ENCODE measurements around the gene LYRM4. TPM values are rescaled to one million over a fixed set of nuclear protein-coding genes. Genes with fewer than 3 reads are reported as not detected.
"Not testable (repeated sequence)": the region's sequence is repeated elsewhere in the genome, so short reads cannot be mapped to it uniquely, and the experiment has no call there.

The LYRM4 gene
- total RNA-seq, 4 donors from 2014 or later: 6.3 to 13.7 (median 7.8) TPM

- TF ChIP-seq, protein P1, sequence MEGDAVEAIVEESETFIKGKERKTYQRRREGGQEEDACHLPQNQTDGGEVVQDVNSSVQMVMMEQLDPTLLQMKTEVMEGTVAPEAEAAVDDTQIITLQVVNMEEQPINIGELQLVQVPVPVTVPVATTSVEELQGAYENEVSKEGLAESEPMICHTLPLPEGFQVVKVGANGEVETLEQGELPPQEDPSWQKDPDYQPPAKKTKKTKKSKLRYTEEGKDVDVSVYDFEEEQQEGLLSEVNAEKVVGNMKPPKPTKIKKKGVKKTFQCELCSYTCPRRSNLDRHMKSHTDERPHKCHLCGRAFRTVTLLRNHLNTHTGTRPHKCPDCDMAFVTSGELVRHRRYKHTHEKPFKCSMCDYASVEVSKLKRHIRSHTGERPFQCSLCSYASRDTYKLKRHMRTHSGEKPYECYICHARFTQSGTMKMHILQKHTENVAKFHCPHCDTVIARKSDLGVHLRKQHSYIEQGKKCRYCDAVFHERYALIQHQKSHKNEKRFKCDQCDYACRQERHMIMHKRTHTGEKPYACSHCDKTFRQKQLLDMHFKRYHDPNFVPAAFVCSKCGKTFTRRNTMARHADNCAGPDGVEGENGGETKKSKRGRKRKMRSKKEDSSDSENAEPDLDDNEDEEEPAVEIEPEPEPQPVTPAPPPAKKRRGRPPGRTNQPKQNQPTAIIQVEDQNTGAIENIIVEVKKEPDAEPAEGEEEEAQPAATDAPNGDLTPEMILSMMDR (IDR thresholded peaks at IDR 0.05): no peak
- TF ChIP-seq POLR2A (IDR thresholded peaks at IDR 0.05): no peak
- DNase-seq: no peak
Measured at GRCh38 chr6:5121479-5121878, 139.3 kb downstream of the LYRM4 start.

DNA sequence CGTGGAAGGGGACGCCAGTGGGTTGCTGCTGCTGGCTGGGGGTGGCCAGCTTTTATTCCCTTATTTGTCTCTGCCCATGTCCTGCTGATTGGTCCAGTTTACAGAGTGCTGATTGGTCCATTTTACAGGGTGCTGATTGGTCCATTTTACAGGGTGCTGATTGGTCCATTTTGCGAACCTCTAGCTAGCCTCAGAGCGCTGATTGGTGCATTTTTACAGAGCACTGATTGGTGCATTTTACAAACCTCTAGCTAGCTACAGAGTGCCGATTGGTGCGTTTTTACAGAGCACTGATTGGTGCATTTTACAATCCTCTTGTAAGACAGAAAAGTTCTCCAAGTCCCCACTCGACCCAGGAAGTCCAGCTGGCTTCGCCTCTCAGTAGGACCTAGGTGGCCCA is 140.2 kb downstream of the LYRM4 start:
- H3K27me3 ChIP-seq, DNase-seq, H3K4me1 ChIP-seq, H3K27ac ChIP-seq, H3K9me3 ChIP-seq, H3K4me3 ChIP-seq, H3K36me3 ChIP-seq: not testable (repeated sequence)

More at GRCh38 chr6:5121479-5121878, 139.3 kb downstream of the LYRM4 start:
- H3K4me1 ChIP-seq: no peaks in the 10 kb centered on the region
- H3K9me3 ChIP-seq: no peaks in the 10 kb centered on the region
- no peaks in the 10 kb centered on the region for H3K36me3 ChIP-seq
- no peak overlapping the region for H3K4me3 ChIP-seq
- no peaks in the 10 kb centered on the region for H3K27me3 ChIP-seq
- H3K27ac ChIP-seq: no peak overlapping the region

GRCh38 chr6:5120011-5120410 is 140.7 kb downstream of the LYRM4 start:
- Histone ChIP-seq H3K27me3 (no peaks in the 10 kb centered on the region), H3K4me1 (no peaks in the 10 kb centered on the region), H3K4me3 (no peak overlapping the region), H3K27ac (no peak overlapping the region), H3K9me3 (no peaks in the 10 kb centered on the region), H3K36me3 (no peaks in the 10 kb centered on the region)
- no peak for TF ChIP-seq POLR2A (IDR thresholded peaks at IDR 0.05)
- TF ChIP-seq, protein P1 (IDR thresholded peaks at IDR 0.05): no peak
- DNase-seq: no peak

- H3K27me3 ChIP-seq: no peaks in the 10 kb centered on the region
- TF ChIP-seq, protein P1 (IDR thresholded peaks at IDR 0.05): no peak
- TF ChIP-seq POLR2A (IDR thresholded peaks at IDR 0.05): no peak
- no peak overlapping the region for H3K4me3 ChIP-seq
- DNase-seq: no peak
- H3K27ac ChIP-seq: no peak overlapping the region
- H3K4me1 ChIP-seq: no peaks in the 10 kb centered on the region
- H3K9me3 ChIP-seq: no peaks in the 10 kb centered on the region
- H3K36me3 ChIP-seq: no peaks in the 10 kb centered on the region
Measured at GRCh38 chr6:5119090-5119951, 141.4 kb downstream of the LYRM4 start.

DNA sequence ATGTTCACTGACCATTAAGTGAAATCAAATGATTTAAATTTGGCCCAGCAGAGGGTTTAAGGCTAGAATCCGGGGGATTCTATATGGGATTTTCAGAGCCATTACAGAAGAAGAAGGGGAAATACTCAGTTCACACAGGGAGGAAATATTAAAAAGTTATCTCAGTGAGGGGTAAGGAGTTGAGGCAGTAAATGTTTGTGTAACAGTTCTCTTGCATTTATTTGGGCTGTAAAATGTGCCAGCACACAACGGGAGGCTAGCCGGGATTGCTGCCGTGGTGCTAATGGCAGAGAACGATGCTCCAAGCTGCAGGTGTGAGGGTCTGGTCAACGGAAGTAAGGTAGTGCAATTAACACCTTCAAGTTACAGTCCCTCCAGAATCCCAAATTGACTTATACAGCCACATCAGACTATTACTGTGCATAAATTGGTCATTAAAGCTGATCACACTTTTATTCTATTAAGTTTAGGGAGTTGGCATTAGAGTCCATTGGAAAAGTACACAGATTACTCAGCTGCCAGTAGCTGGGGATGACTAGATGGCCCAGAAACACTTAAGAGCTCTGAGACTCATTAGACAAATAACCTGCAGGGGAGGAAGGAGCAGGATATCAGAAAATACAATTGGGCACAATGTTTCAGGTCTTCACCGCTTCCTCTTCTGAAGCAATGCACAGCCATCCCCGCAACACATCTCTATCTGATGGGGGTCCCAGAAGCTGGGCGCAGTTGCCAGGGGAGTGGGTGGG is 144.3 kb downstream of the LYRM4 start:
- H3K27ac ChIP-seq: no peak overlapping the region
- no peaks in the 10 kb centered on the region for H3K27me3 ChIP-seq
- H3K4me3 ChIP-seq: no peak overlapping the region
- H3K36me3 ChIP-seq: no peaks in the 10 kb centered on the region
- no peak for DNase-seq
- no peaks in the 10 kb centered on the region for H3K4me1 ChIP-seq
- TF ChIP-seq POLR2A (IDR thresholded peaks at IDR 0.05): no peak
- TF ChIP-seq, protein P1 (IDR thresholded peaks at IDR 0.05): no peak
- H3K9me3 ChIP-seq: no peaks in the 10 kb centered on the region

GRCh38 chr6:5115168-5115567 is 145.6 kb downstream of the LYRM4 start:
- H3K4me1 ChIP-seq: no peaks in the 10 kb centered on the region
- no peak for DNase-seq
- no peaks in the 10 kb centered on the region for H3K27me3 ChIP-seq
- TF ChIP-seq, protein P1 (IDR thresholded peaks at IDR 0.05): peak in 4 of 6 experiments; percentile 15 to 37 (median 28)
- no peak for TF ChIP-seq POLR2A (IDR thresholded peaks at IDR 0.05)
- H3K27ac ChIP-seq: no peak overlapping the region
- H3K9me3 ChIP-seq: no peaks in the 10 kb centered on the region
- H3K36me3 ChIP-seq: no peaks in the 10 kb centered on the region
- H3K4me3 ChIP-seq: no peak overlapping the region
